C4-2B (cell line): ENCODE results near the gene CDKN1C.

Experiments
- H3K27ac ChIP-seq: fragments of 450-650 bp; 2 replicates; pipeline ENCODE4 v1.5.1; 2017
- CTCF ChIP-seq: fragments of 450-650 bp; conservative IDR thresholded peaks from 2 replicates; pipeline ENCODE4 v1.5.1; 2017; ENCODE audit warnings: mild to moderate bottlenecking
- ZFX ChIP-seq: fragments of 450-650 bp; IDR thresholded peaks from 2 replicates; pipeline ENCODE4 v1.6.1; 2017

CDKN1C gene

GRCh38 chr11:2927121-2927800 lies 41.7 kb upstream of the CDKN1C start:
- no peak for TF ChIP-seq CTCF
- no peak for TF ChIP-seq ZFX
- H3K27ac ChIP-seq = peak overlapping the region; percentile 89

- no peak for TF ChIP-seq CTCF
- no peak for TF ChIP-seq ZFX
- no peak overlapping the region for H3K27ac ChIP-seq
These were observed 41.1 kb upstream of the CDKN1C start for GRCh38 chr11:2926611-2927051.

GRCh38 chr11:2924821-2925675 lies 39.5 kb upstream of the CDKN1C start:
- no peak overlapping the region for H3K27ac ChIP-seq
- TF ChIP-seq ZFX = no peak
- TF ChIP-seq CTCF = no peak

GRCh38 chr11:2924381-2924780 lies 38.8 kb upstream of the CDKN1C start:
- TF ChIP-seq CTCF (no peak), ZFX (no peak)
- no peak overlapping the region for H3K27ac ChIP-seq

GRCh38 chr11:2923446-2924375 lies 38.1 kb upstream of the CDKN1C start:
- H3K27ac ChIP-seq = no peak overlapping the region
- no peak for TF ChIP-seq CTCF
- TF ChIP-seq ZFX = no peak

- TF ChIP-seq ZFX (no peak), CTCF (no peak)
- H3K27ac ChIP-seq = no peak overlapping the region
These were observed 37.1 kb upstream of the CDKN1C start for GRCh38 chr11:2922655-2923054.
